Neural progenitor cell (in vitro differentiated cells): Measurements from ENCODE around the gene SEMA3G. TPM values are rescaled to one million over a fixed set of nuclear protein-coding genes. Genes with fewer than 3 reads are reported as not detected.

ENCODE experiments used
- DNase-seq: peaks from one replicate; pipeline ENCODE4 v3.0.0-alpha.2; 2016; ENCODE audit warnings: low spot score
- H2AFZ ChIP-seq: fragments of 200-600 bp; sonication (generic); replicated peaks from 2 replicates; pipeline ENCODE4 v1.6.1; 2016; ENCODE audit warnings: antibody characterized with exemption
- H3F3A ChIP-seq: fragments of 200-600 bp; sonication (generic); 2 replicates; pipeline ENCODE4 v1.6.1; 2016; ENCODE audit warnings: antibody characterized with exemption, low read depth
- H3K27ac ChIP-seq: fragments of 200-600 bp; sonication (generic); 2 replicates; pipeline ENCODE4 v1.5.1; 2016; ENCODE audit warnings: mild to moderate bottlenecking
- H3K27me3 ChIP-seq: fragments of 200-600 bp; sonication (generic); 2 replicates; pipeline ENCODE4 v1.6.1; 2016; ENCODE audit warnings: mild to moderate bottlenecking, moderate library complexity
- H3K36me3 ChIP-seq: fragments of 200-600 bp; sonication (generic); 2 replicates; pipeline ENCODE4 v1.5.1; 2016
- H3K4me1 ChIP-seq: fragments of 200-600 bp; sonication (generic); 2 replicates; pipeline ENCODE4 v1.6.1; 2016; ENCODE audit warnings: mixed run types
- H3K4me2 ChIP-seq: fragments of 200-600 bp; sonication (generic); 2 replicates; pipeline ENCODE4 v1.6.1; 2016
- H3K4me3 ChIP-seq: fragments of 200-600 bp; sonication (generic); 2 replicates; pipeline ENCODE4 v1.5.1; 2016
- H3K79me2 ChIP-seq: fragments of 200-600 bp; sonication (generic); 2 replicates; pipeline ENCODE4 v1.6.1; 2016; ENCODE audit warnings: low read depth
- H3K9ac ChIP-seq: fragments of 200-600 bp; sonication (generic); 2 replicates; pipeline ENCODE4 v1.6.1; 2016
- H3K9me3 ChIP-seq: fragments of 200-600 bp; sonication (generic); 2 replicates; pipeline ENCODE4 v1.5.1; 2016; ENCODE audit warnings: low read depth
- H4K20me1 ChIP-seq: fragments of 200-600 bp; sonication (generic); 2 replicates; pipeline ENCODE4 v1.6.1; 2016; ENCODE audit warnings: low read depth
- H3K27ac Mint-ChIP-seq: 3 replicates; pipeline ENCODE4 v1.8.0; 2021; ENCODE audit warnings: mixed read lengths
- H3K27me3 Mint-ChIP-seq: 2 replicates; pipeline ENCODE4 v1.8.0; 2022; ENCODE audit warnings: low read depth, mild to moderate bottlenecking, inconsistent platforms, moderate library complexity, mixed read lengths; ENCODE audit not compliant: insufficient read depth
- H3K36me3 Mint-ChIP-seq: 3 replicates; pipeline ENCODE4 v1.8.0; 2021; ENCODE audit warnings: mixed read lengths
- H3K4me1 Mint-ChIP-seq: 3 replicates; pipeline ENCODE4 v1.8.0; 2021; ENCODE audit warnings: mixed read lengths
- H3K4me3 Mint-ChIP-seq: 3 replicates; pipeline ENCODE4 v1.8.0; 2021; ENCODE audit warnings: mild to moderate bottlenecking, moderate library complexity, mixed read lengths
- H3K9me3 Mint-ChIP-seq: 3 replicates; pipeline ENCODE4 v1.8.0; 2020; ENCODE audit warnings: mixed read lengths
- EZH2 ChIP-seq: fragments of 200-600 bp; sonication (generic); IDR thresholded peaks from 2 replicates; pipeline ENCODE4 v1.6.1; 2017; ENCODE audit warnings: antibody characterized with exemption, mild to moderate bottlenecking, moderate library complexity
- EZH2phosphoT487 ChIP-seq: fragments of 200-600 bp; sonication (generic); IDR thresholded peaks from 2 replicates; pipeline ENCODE4 v1.6.1; 2017; ENCODE audit warnings: antibody characterized with exemption
- total RNA-seq: library from RNA; depleted of rRNA; stranded (reverse); fragments of >200 nt; gene quantifications from 2 replicates; pipeline ENCODE4 v1.2.3, GENCODE V29; 2015; ENCODE audit warnings: low replicate concordance
- TF ChIP-seq, protein P1 (sequence below): fragments of 200-600 bp; sonication (generic); IDR thresholded peaks from 2 replicates; pipeline ENCODE4 v1.5.1; 2017; ENCODE audit warnings: antibody characterized with exemption, mild to moderate bottlenecking

SEMA3G gene
- total RNA-seq, 1 donor from 2014 or later: 0.79 TPM

DNA sequence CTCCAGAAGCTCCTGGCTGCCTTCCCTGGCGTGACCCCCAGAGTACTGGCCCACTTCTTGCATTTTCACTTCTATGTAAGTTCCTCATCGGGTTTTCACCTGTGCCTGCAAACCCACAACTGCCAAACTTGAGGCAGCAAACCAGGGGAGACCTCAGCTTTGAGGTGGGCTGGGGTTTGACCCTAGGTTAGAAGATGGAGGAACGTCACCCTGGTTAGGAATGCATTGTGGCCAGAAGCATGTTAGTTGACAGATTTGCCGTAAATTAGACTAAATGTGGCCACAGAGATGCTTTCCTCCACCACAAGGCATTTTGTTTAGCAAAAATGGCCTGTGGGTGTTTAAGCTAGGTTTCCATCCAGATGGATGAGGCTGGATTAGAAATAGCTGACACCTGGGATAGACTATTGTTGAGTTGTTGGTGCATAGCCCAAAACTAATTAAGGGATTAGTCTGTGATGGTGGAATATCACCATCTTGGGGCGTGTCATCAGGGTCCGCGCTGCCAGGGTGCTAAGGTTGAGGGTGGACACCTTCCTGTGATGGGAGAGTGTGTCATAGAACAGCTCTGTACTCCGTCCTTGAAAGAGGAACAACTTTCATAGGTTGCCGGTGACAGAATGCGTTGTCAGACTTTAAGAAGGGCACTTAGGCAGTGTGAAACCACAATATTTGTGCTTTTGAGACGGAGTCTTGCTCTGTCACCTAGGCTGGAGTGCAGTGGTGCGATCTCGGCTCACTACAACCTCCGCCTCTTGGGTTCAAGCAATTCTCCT is 14.1 kb upstream of the SEMA3G start:
- H3K27me3 ChIP-seq: no peaks in the 10 kb centered on the region
- peaks cover 18% of the 10 kb centered on the region for H3K4me1 ChIP-seq
- H3K4me2 ChIP-seq: no peak overlapping the region
- H4K20me1 ChIP-seq: peaks cover 58% of the 10 kb centered on the region
- H3K4me3 Mint-ChIP-seq: no peak overlapping the region
- no peak overlapping the region for H3K27ac ChIP-seq
- H3K27ac Mint-ChIP-seq: no peak overlapping the region
- peaks cover 27% of the 10 kb centered on the region for H3K36me3 Mint-ChIP-seq
- DNase-seq: no peak
- peaks cover 30% of the 10 kb centered on the region for H3K36me3 ChIP-seq
- no peaks in the 10 kb centered on the region for H3K9me3 ChIP-seq
- no peak overlapping the region for H3K9ac ChIP-seq
- peaks cover 27% of the 10 kb centered on the region for H3K4me1 Mint-ChIP-seq
- peaks cover 28% of the 10 kb centered on the region for H3F3A ChIP-seq
- TF ChIP-seq, protein P1, sequence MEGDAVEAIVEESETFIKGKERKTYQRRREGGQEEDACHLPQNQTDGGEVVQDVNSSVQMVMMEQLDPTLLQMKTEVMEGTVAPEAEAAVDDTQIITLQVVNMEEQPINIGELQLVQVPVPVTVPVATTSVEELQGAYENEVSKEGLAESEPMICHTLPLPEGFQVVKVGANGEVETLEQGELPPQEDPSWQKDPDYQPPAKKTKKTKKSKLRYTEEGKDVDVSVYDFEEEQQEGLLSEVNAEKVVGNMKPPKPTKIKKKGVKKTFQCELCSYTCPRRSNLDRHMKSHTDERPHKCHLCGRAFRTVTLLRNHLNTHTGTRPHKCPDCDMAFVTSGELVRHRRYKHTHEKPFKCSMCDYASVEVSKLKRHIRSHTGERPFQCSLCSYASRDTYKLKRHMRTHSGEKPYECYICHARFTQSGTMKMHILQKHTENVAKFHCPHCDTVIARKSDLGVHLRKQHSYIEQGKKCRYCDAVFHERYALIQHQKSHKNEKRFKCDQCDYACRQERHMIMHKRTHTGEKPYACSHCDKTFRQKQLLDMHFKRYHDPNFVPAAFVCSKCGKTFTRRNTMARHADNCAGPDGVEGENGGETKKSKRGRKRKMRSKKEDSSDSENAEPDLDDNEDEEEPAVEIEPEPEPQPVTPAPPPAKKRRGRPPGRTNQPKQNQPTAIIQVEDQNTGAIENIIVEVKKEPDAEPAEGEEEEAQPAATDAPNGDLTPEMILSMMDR: no peak
- TF ChIP-seq EZH2phosphoT487 (no peak), EZH2 (no peak)
- peaks cover 7% of the 10 kb centered on the region for H3K27me3 Mint-ChIP-seq
- H3K4me3 ChIP-seq: no peak overlapping the region
- H3K9me3 Mint-ChIP-seq: no peaks in the 10 kb centered on the region
- no peak overlapping the region for H2AFZ ChIP-seq
- H3K79me2 ChIP-seq: peaks cover 80% of the 10 kb centered on the region

DNA sequence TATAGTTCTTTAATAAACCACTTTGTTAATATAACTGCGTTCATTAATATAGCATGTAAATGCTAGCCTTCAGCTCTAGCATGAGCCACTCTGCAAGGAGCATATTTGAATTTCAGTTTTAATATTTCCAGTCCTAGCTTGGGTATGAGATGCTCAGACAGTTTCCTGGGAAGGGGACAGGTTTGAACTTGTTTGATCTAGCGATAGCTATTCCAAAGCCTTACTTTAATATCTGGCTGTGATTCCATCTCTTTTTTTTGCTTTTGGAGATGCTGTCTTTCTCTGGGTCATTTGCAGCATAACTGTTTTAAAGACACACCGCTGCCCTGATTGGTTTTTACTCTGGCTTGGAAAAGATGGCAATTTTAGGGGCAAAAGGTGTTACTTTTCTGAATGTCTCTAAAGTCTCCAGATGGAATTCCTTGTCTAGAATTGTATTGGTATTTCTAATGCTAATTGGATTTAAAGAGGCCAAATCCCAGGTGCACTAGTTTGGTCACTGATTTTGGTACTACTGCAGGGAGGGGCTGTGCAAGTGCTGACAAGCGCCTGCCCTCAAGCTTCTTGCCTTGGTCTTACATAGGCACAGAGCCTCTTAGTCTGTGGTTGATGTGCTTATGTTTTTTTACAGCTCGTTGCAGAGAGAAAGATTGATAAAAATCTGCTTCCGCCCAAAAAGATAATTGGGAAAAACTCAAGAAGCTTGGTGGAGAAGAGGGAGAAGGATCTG is 13.3 kb upstream of the SEMA3G start:
- H3K27me3 ChIP-seq: no peaks in the 10 kb centered on the region
- H3K36me3 ChIP-seq: peaks cover 28% of the 10 kb centered on the region
- no peak for DNase-seq
- H4K20me1 ChIP-seq: peaks cover 54% of the 10 kb centered on the region
- peaks cover 25% of the 10 kb centered on the region for H3K4me1 ChIP-seq
- H3K4me3 ChIP-seq: no peak overlapping the region
- H3K9me3 Mint-ChIP-seq: no peaks in the 10 kb centered on the region
- H3K27ac Mint-ChIP-seq: no peak overlapping the region
- H3K4me1 Mint-ChIP-seq: peaks cover 33% of the 10 kb centered on the region
- peaks cover 27% of the 10 kb centered on the region for H3F3A ChIP-seq
- H3K4me2 ChIP-seq: no peak overlapping the region
- no peaks in the 10 kb centered on the region for H3K9me3 ChIP-seq
- peaks cover 72% of the 10 kb centered on the region for H3K79me2 ChIP-seq
- peaks cover 11% of the 10 kb centered on the region for H3K27me3 Mint-ChIP-seq
- peaks cover 24% of the 10 kb centered on the region for H3K36me3 Mint-ChIP-seq
- no peak overlapping the region for H3K27ac ChIP-seq
- TF ChIP-seq EZH2phosphoT487 (no peak), EZH2 (no peak)
- TF ChIP-seq, protein P1: no peak
- peak overlapping the region; percentile 38 for H3K4me3 Mint-ChIP-seq
- no peak overlapping the region for H3K9ac ChIP-seq
- no peak overlapping the region for H2AFZ ChIP-seq

DNA sequence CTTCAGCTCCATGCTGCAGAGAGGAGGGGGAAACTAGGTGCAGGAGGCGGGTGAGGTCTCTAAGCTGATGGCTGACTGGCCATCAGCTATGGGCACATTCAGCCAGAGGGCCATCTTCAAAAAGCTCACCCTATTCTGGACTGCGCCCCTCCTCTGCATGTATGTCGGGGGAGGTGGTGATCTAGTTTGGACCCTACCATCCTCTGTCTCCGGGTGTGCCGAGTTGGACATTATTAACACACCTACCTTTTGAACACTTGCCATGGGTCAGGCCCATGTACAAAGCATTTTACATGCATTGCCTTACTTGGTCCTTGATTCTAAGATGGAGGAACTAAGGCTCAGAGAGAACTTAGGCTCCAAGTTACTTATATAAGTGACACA is 11.9 kb upstream of the SEMA3G start:
- DNase-seq: no peak
- peak overlapping the region; percentile 58 for H3K27ac Mint-ChIP-seq
- peaks cover 11% of the 10 kb centered on the region for H3K27me3 Mint-ChIP-seq
- TF ChIP-seq, protein P1: no peak
- TF ChIP-seq EZH2phosphoT487: no peak
- peak overlapping the region; percentile 80 for H3K4me3 ChIP-seq
- peaks cover 23% of the 10 kb centered on the region for H3K36me3 ChIP-seq
- H4K20me1 ChIP-seq: peaks cover 40% of the 10 kb centered on the region
- peak overlapping the region; percentile 99 for H3K4me2 ChIP-seq
- peaks cover 33% of the 10 kb centered on the region for H3K4me1 Mint-ChIP-seq
- H3F3A ChIP-seq: peaks cover 23% of the 10 kb centered on the region
- H3K36me3 Mint-ChIP-seq: peaks cover 15% of the 10 kb centered on the region
- peak overlapping the region; percentile 83 for H3K9ac ChIP-seq
- peaks cover 58% of the 10 kb centered on the region for H3K79me2 ChIP-seq
- H3K27me3 ChIP-seq: no peaks in the 10 kb centered on the region
- H2AFZ ChIP-seq: no peak overlapping the region
- H3K9me3 ChIP-seq: no peaks in the 10 kb centered on the region
- peaks cover 32% of the 10 kb centered on the region for H3K4me1 ChIP-seq
- H3K4me3 Mint-ChIP-seq: peak overlapping the region; percentile 97
- no peaks in the 10 kb centered on the region for H3K9me3 Mint-ChIP-seq
- peak overlapping the region; percentile 22 for H3K27ac ChIP-seq
